ENCODE data around the gene DICER1.

Gene DICER1

DNA sequence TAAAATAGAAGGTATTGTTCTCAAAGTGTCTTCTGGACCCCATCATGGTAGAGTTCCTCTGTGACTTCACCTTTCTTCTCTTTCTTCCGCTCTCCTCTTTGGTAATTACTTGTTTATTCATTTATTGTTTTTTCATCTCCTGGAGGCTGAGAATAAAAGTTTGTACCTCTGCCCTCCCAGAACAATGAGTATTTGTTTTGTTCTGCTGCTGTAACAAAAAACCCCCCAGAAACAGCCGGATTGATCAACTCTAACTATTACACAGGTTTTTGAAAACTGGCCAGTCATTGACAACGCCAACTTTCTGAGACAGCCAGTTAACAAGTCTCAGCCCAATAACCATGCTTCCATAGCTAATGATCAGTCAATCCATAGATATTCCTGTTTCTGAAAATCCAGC, 8.2 kb upstream of the DICER1 start:
- Histone ChIP-seq H3K36me3 (ENCODE audit: insufficient read depth, low read length) (no peaks in the 10 kb centered on the region), H3K4me1 (ENCODE audit: insufficient read depth, low read length, poor library complexity, severe bottlenecking) (no peaks in the 10 kb centered on the region), H3K9me3 (ENCODE audit: insufficient read depth, low read depth, low read length) (peaks cover 3% of the 10 kb centered on the region; the same call in 1 of the 2 replicates), H3K9ac (ENCODE audit: low read depth, low read length, poor library complexity, severe bottlenecking) (no peak overlapping the region), H3K9me2 (replicated peaks; ENCODE audit: low read depth, low read length) (no peaks in the 10 kb centered on the region), H3K27me3 (ENCODE audit: insufficient read depth, low read length, poor library complexity, severe bottlenecking) (no peaks in the 10 kb centered on the region), H2AFZ (ENCODE audit: low read length) (no peak overlapping the region), H3F3A (ENCODE audit: low read depth) (no peaks in the 10 kb centered on the region), H3K79me2 (ENCODE audit: insufficient read depth, low read length) (no peaks in the 10 kb centered on the region), H3K4me2 (ENCODE audit: low read depth, low read length, poor library complexity, severe bottlenecking) (no peak overlapping the region), H3K4me3 (ENCODE audit: low read length, poor library complexity, severe bottlenecking) (no peak overlapping the region), H4K20me1 (ENCODE audit: insufficient read depth, low read length, poor library complexity, severe bottlenecking) (no peaks in the 10 kb centered on the region)
- TF ChIP-seq EZH2phosphoT487 (IDR thresholded peaks at IDR 0.05; ENCODE audit: borderline replicate concordance): no peak
- TF ChIP-seq, protein P1, sequence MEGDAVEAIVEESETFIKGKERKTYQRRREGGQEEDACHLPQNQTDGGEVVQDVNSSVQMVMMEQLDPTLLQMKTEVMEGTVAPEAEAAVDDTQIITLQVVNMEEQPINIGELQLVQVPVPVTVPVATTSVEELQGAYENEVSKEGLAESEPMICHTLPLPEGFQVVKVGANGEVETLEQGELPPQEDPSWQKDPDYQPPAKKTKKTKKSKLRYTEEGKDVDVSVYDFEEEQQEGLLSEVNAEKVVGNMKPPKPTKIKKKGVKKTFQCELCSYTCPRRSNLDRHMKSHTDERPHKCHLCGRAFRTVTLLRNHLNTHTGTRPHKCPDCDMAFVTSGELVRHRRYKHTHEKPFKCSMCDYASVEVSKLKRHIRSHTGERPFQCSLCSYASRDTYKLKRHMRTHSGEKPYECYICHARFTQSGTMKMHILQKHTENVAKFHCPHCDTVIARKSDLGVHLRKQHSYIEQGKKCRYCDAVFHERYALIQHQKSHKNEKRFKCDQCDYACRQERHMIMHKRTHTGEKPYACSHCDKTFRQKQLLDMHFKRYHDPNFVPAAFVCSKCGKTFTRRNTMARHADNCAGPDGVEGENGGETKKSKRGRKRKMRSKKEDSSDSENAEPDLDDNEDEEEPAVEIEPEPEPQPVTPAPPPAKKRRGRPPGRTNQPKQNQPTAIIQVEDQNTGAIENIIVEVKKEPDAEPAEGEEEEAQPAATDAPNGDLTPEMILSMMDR (conservative IDR thresholded peaks at IDR 0.05; ENCODE audit: low read length): no peak

DNA sequence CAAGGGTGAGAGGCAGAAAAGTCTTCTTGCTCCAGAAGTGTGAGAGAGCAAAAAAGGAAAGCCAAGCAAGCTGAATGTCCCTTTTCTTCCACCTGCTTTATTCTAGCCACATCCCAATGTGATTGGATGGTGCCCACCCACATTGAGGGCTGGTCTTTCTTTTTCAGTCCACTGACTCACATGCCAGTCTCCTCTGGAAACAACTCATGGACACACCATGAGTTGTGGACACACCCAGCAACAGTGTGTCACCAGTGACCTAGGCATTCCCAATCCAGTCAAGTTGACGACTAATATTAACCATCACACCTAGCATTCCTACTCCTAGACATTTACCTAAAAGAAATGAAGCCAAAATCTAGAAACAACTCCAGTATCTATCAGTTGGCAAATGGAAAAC, 7.2 kb upstream of the DICER1 start:
- Histone ChIP-seq H2AFZ (ENCODE audit: low read length) (no peak overlapping the region), H3K9me3 (ENCODE audit: insufficient read depth, low read depth, low read length) (peaks cover 3% of the 10 kb centered on the region; the same call in 1 of the 2 replicates), H3F3A (ENCODE audit: low read depth) (no peaks in the 10 kb centered on the region), H3K79me2 (ENCODE audit: insufficient read depth, low read length) (no peaks in the 10 kb centered on the region), H3K9me2 (replicated peaks; ENCODE audit: low read depth, low read length) (no peaks in the 10 kb centered on the region), H3K9ac (ENCODE audit: low read depth, low read length, poor library complexity, severe bottlenecking) (no peak overlapping the region), H3K4me1 (ENCODE audit: insufficient read depth, low read length, poor library complexity, severe bottlenecking) (no peaks in the 10 kb centered on the region), H3K4me2 (ENCODE audit: low read depth, low read length, poor library complexity, severe bottlenecking) (no peak overlapping the region), H3K27me3 (ENCODE audit: insufficient read depth, low read length, poor library complexity, severe bottlenecking) (no peaks in the 10 kb centered on the region), H3K36me3 (ENCODE audit: insufficient read depth, low read length) (no peaks in the 10 kb centered on the region), H4K20me1 (ENCODE audit: insufficient read depth, low read length, poor library complexity, severe bottlenecking) (no peaks in the 10 kb centered on the region), H3K4me3 (ENCODE audit: low read length, poor library complexity, severe bottlenecking) (no peak overlapping the region)
- no peak for TF ChIP-seq EZH2phosphoT487 (IDR thresholded peaks at IDR 0.05; ENCODE audit: borderline replicate concordance)
- TF ChIP-seq, protein P1 (conservative IDR thresholded peaks at IDR 0.05; ENCODE audit: low read length): no peak

DNA sequence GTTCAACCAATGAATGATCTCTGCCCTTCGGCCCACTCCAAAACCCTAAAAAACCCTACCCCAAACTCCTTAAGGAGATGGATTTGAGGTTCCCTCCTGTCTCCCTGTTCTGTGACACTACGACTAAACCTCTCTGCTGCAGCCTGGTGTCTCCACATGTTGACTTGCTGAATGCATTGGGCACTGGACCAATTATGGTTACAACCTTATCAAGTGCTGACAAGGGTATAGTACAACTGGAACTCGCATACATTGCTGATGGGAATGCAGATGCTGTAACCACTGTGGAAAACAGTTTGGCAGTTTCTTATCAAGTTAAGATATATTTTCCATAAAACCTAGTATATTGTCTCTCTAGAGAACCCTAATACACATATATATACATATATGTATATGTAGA, 6.3 kb upstream of the DICER1 start:
- TF ChIP-seq EZH2phosphoT487 (IDR thresholded peaks at IDR 0.05; ENCODE audit: borderline replicate concordance): no peak
- TF ChIP-seq, protein P1 (conservative IDR thresholded peaks at IDR 0.05; ENCODE audit: low read length): no peak

More for the DNA sequence above, 6.3 kb upstream of the DICER1 start:
- no peaks in the 10 kb centered on the region for H3F3A ChIP-seq (ENCODE audit: low read depth)
- no peaks in the 10 kb centered on the region for H3K9me2 ChIP-seq (replicated peaks; ENCODE audit: low read depth, low read length)
- no peak overlapping the region for H3K9ac ChIP-seq (ENCODE audit: low read depth, low read length, poor library complexity, severe bottlenecking)
- no peak overlapping the region for H3K4me2 ChIP-seq (ENCODE audit: low read depth, low read length, poor library complexity, severe bottlenecking)
- peaks cover 4% of the 10 kb centered on the region; the same call in 1 of the 2 replicates for H3K79me2 ChIP-seq (ENCODE audit: insufficient read depth, low read length)
- H3K9me3 ChIP-seq (ENCODE audit: insufficient read depth, low read depth, low read length): peaks cover 3% of the 10 kb centered on the region; the same call in 1 of the 2 replicates
- no peaks in the 10 kb centered on the region for H4K20me1 ChIP-seq (ENCODE audit: insufficient read depth, low read length, poor library complexity, severe bottlenecking)
- H3K36me3 ChIP-seq (ENCODE audit: insufficient read depth, low read length): no peaks in the 10 kb centered on the region
- no peak overlapping the region for H2AFZ ChIP-seq (ENCODE audit: low read length)
- no peaks in the 10 kb centered on the region for H3K4me1 ChIP-seq (ENCODE audit: insufficient read depth, low read length, poor library complexity, severe bottlenecking)
- H3K4me3 ChIP-seq (ENCODE audit: low read length, poor library complexity, severe bottlenecking): no peak overlapping the region
- H3K27me3 ChIP-seq (ENCODE audit: insufficient read depth, low read length, poor library complexity, severe bottlenecking): no peaks in the 10 kb centered on the region

Measured in Loucy (cell line).